ENCODE measurements around the gene PLXNB2.

- TF ChIP-seq CTCF (conservative IDR thresholded peaks at IDR 0.05; ENCODE audit: low read depth, low read length) (no peak), EZH2 (IDR thresholded peaks at IDR 0.05; ENCODE audit: borderline replicate concordance, low read depth, low read length, poor library complexity, severe bottlenecking) (no peak)
Measured at GRCh38 chr22:50319503-50319951, 12.1 kb upstream of the PLXNB2 start.

All from A673 (cell line).